NCI-H446 treated with DMSO at 0.1 percent for 48 hours (cell line): Measurements from ENCODE around the gene RERE.
A peak's percentile ranks its signal among the peaks of the same experiment; 100 is the strongest.
"Not testable (repeated sequence)": the region's sequence is repeated elsewhere in the genome, so short reads cannot be mapped to it uniquely, and the experiment has no call there.

Source experiments
- DNase-seq: peaks from one replicate; lab custom pipeline; 2025; lab: John Stamatoyannopoulos, UW

RERE gene

GRCh38 chr1:8751984-8752383, 65.5 kb downstream of the RERE start:
- no peak for DNase-seq

GRCh38 chr1:8747879-8748825, 69.3 kb downstream of the RERE start:
- DNase-seq: no peak

GRCh38 chr1:8746554-8746953, 70.9 kb downstream of the RERE start:
- DNase-seq: no peak

GRCh38 chr1:8745749-8746390, 71.6 kb downstream of the RERE start:
- no peak for DNase-seq

- no peak for DNase-seq
Measured at GRCh38 chr1:8745346-8745745, 72.1 kb downstream of the RERE start.

GRCh38 chr1:8742022-8742924, 75.2 kb downstream of the RERE start:
- DNase-seq: no peak

- DNase-seq: no peak
Measured at GRCh38 chr1:8740034-8740449, 77.4 kb downstream of the RERE start.

- DNase-seq: no peak
Measured at GRCh38 chr1:8739377-8739776, 78.1 kb downstream of the RERE start.

GRCh38 chr1:8736927-8737326, 80.5 kb downstream of the RERE start:
- no peak for DNase-seq

GRCh38 chr1:8733484-8733883, 84.0 kb downstream of the RERE start:
- DNase-seq: no peak

GRCh38 chr1:8731162-8731561, 86.3 kb downstream of the RERE start:
- no peak for DNase-seq

- DNase-seq: no peak
Measured at GRCh38 chr1:8728464-8728863, 89.0 kb downstream of the RERE start.

- DNase-seq: peak; percentile 97
Measured at GRCh38 chr1:8727809-8728213, 89.6 kb downstream of the RERE start.

GRCh38 chr1:8727316-8727715, 90.1 kb downstream of the RERE start:
- DNase-seq: not testable (repeated sequence)

- DNase-seq: not testable (repeated sequence)
Measured at GRCh38 chr1:8726801-8727186, 90.6 kb downstream of the RERE start.

GRCh38 chr1:8723010-8723409, 94.4 kb downstream of the RERE start:
- DNase-seq: no peak

- no peak for DNase-seq
Measured at GRCh38 chr1:8722366-8722765, 95.1 kb downstream of the RERE start.

- no peak for DNase-seq
Measured at GRCh38 chr1:8721679-8722324, 95.6 kb downstream of the RERE start.

GRCh38 chr1:8720347-8720746, 97.1 kb downstream of the RERE start:
- DNase-seq: no peak

GRCh38 chr1:8718850-8719361, 98.5 kb downstream of the RERE start:
- peak; percentile 32 for DNase-seq

GRCh38 chr1:8717148-8717547, 100.3 kb downstream of the RERE start:
- no peak for DNase-seq

GRCh38 chr1:8716238-8716637, 101.2 kb downstream of the RERE start:
- DNase-seq: no peak
